Amniotic stem cell (primary cell): ENCODE results near the gene TMEM151B.
"Not testable (repeated sequence)": the region's sequence is repeated elsewhere in the genome, so short reads cannot be mapped to it uniquely, and the experiment has no call there.

Experiments
- DNase-seq: peaks from one replicate; lab custom pipeline; 2025; lab: John Stamatoyannopoulos, UW

The TMEM151B gene

DNA sequence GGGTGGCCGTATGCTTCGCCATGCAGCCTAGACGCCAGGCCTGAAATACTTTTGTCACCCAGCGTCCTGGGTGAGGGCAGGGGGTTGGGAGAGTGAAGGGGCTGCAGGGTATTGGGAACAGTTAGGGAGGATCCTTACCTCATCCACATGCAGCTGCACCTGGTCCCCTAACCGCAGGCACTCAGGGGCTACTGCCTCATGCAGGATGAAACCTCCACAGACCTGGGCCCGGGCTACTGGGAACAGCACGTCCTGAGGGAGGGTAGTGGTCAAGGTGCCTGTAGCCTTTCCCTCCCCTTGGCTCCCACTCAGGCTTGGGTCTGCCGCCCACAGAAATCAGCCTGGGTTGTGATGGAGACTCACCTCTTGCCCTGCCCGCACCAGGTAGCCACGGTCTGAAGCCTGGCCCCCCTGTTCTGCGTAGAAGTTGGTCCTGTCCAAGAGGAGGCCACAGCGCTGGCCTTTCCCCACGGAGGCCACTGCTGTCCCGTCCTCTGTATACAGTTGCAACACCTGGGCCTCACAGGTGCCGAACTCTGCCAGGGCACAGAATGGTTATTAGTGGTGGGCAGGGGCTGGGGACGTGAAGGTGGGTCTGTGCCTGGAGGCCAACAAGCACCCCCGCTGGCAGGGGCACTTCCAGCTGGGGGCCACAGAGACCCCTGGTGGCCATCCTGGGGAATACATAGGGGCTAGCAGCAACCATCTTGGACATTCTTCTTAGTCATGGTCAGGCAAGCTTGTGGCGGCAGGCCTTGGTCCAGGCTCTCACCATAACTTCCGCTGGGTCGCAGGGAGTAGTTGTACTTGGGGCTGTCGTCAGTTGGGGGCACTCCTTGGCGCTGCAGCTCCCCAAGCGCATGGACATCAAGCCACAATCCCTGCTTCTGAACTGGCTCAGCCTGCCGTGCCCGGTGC lies 34.3 kb downstream of the TMEM151B start:
- no peak for DNase-seq

DNA sequence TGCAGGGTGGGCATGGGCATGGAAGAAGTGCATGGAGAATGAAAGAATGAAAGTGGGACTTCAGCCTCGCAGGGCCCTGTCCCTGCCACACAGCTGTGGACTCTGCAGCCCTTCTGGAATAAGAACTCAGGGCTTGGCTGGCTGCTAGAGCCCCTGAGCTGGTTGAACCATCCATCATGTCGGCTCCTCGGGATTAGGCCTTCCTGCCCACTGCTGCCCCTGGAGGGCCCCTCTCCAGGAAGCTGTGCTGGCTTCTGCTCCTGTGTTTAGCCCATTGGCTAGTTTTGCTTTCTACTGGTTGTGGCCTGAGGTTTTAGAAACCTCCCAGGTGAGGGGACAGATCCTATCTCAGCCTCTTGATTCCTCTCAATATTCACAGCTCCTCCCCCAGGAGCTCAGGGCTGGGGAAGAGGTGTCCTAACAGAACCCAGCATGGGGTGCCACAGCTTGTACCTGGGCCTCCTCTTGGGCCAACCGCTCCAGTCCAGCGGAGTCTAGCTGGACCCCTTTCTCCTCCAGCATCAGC lies 35.0 kb downstream of the TMEM151B start:
- DNase-seq: no peak

DNA sequence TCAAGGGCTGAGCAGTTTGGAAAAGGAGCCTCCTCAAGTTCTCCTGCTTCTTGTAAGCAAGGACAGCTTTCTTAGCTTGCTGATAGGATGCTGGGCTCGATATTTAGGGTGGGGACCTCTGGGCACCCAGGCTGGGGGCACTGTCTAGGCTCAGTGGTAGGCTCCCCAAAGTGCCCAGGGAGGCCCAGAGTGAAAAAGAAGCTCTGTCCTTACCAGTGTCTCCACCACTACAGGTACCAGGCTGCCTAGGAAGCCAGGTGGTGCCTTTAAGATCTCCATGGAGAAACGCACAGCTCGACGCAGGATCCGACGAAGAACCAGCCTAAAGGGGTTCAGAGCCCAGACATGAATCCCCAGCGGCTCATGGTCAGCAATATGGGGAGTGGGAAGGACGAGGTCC lies 36.5 kb downstream of the TMEM151B start:
- no peak for DNase-seq

- no peak for DNase-seq
Observed at GRCh38 chr6:44307217-44307616, 37.0 kb downstream of the TMEM151B start.

GRCh38 chr6:44309092-44309491 lies 38.8 kb downstream of the TMEM151B start:
- DNase-seq: no peak

GRCh38 chr6:44309631-44310030 lies 39.4 kb downstream of the TMEM151B start:
- no peak for DNase-seq

- no peak for DNase-seq
Observed at GRCh38 chr6:44310241-44310640, 40.0 kb downstream of the TMEM151B start.

DNA sequence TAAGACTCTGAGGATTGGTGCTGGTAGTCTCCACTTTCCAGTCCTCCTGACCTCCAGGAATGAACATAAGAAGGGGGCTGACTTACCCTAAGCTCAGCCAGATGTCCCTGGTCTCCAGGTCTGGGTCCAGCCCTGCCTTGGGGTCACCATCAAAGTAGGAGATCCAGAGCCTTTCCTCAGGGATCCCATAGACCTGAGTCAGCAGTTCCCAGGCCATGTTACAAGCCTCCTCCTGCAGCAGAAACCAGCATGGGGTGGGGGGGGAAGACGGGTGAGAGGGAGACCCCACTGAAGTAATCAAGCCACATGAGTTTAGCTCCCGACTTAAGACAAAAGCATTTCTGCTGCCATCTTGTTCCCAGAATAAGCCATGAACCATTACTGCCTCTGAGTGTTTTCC lies 41.1 kb downstream of the TMEM151B start:
- DNase-seq: no peak

DNA sequence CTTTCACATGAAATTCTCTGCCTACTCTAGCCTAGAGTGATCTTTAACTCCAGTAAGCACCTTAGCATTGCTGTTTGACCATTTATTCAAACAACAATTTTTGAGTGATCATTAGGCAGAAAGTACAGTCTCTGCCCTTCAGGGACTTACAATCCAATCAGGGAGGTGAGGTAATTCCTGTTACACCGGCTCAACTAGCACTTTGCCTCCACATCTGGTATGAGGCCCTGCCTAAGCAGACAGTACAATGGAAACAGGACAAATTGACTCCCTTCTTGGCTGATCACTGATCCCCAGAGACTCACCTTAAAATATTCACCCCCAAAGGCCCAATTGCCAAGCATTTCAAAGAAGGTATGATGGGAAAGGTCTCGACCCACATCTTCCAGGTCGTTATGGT lies 41.5 kb downstream of the TMEM151B start:
- no peak for DNase-seq

- DNase-seq: peak; percentile 60
Observed at GRCh38 chr6:44312901-44313788, 42.9 kb downstream of the TMEM151B start, which contains the start of gene AARS2. Gene AARS2, minus strand, starts transcription at chr6:44313347. Its CDS starts 24 bp downstream, at chr6:44313323.

DNA sequence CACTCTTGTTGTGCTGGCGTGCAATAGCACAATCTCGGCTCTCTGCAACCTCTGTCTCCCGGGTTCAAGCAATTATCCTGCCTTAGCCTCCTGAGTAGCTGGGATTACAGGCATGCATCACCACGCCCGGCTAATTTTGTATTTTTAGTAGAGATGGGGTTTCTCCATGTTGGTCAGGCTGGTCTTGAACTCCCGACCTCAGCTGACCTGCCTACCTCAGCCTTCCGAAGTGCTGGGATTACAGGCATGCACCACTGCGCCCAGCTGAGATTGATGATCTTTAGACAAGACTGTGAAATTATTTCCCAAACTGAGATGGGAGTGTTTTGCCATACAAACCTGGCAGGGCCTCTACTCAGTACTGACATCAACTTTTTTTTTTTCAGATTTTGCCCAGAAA lies 44.4 kb downstream of the TMEM151B start:
- DNase-seq: not testable (repeated sequence)

DNA sequence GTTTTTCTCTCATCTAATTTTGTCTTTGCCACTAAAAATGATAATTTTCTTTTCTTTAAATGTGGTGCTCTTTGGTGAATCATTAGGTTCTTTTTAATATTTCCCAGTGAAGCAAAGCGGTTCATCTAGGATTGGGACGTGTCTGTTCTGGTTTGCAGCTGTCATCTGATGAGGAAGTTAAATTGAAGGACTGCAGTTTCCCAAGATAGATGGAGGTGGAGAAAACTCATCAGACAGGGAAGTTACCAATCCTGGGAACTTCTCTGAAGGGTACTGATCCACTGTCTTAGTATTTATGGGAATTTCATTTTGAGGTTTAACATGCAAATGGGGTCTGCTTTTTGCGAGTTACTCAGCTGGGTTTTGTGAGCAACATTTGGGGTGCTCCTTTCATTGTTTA lies 45.3 kb downstream of the TMEM151B start:
- DNase-seq: no peak

- DNase-seq: no peak
Observed at GRCh38 chr6:44315951-44316350, 45.7 kb downstream of the TMEM151B start.

DNA sequence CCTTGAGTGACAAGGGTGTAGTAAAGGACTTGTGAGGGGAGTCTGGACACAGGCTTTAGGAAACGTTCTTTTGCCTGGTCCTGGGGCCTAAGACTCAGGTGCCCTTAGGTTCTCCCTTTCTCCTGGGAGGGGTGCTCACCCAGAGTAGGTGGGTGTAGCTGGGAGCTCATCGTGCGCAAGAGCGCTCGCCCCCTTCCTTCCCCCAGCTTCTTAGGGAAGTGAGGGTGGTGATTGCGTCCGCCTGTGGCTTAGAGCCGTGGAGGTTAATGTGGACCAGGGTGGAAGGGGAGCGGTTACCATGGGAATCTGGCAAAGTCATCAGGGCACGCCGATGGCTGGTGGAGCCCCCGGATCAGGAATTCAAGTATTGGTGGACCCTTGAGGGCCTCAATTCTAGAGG lies 46.2 kb downstream of the TMEM151B start:
- no peak for DNase-seq

DNA sequence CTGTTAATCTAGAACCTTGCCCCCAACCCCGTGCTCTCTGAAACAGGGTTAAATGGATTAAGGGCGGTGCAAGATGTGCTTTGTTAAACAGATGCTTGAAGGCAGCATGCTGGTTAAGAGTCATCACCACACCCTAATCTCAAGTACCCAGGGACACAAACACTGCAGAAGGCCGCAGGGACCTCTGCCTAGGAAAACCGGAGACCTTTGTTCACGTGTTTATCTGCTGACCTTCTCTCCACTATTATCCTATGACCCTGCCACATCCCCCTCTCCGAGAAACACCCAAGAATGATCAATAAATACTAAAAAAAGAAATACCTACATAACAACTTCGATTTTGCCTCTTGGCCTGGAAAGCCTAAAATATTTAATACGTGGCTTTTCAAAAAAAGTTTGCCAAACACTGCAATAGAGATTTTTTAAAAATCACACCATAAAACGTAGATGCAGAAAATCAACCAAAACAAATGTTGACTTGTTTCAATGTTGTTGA lies 46.9 kb downstream of the TMEM151B start:
- DNase-seq: not testable (repeated sequence)

DNA sequence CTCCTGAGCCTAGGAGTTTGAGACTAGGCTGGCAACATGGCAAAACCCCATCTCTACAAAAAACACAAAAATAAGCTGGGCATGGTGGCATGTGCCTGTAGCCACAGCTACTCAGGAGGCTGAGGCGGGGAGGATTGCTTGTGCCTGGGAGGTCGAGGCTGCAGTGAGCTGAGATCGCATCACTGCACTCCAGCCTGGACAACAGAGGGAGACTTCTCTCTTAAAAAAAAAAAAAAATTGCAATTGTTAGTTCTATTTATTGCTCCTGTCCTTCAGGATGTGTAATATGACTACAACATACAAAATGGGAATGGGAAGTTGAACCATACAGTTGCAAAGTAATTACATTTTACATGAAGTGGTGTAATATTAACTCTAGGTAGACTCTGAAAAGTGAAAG lies 51.0 kb downstream of the TMEM151B start:
- DNase-seq: no peak

DNA sequence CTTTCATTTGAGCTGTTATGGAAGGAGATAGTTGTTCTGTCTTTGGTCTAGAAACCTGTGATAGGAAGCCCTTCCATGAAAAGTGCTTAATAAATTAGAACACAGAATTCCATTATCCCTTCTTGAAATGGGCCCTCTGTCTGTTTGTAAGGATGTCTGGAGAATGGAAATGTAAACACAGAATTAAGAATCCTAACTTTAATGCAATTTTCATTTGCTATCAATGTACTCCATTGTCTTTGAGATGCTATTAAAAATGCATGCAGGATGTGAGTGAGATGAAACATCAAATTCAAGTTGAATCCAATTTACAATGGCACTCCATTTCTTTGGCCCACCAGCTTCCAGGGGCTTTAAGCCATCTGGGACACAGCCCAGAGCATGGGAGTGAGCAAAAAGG lies 56.8 kb downstream of the TMEM151B start:
- no peak for DNase-seq

GRCh38 chr6:44327760-44328159 lies 57.5 kb downstream of the TMEM151B start:
- DNase-seq: no peak

- DNase-seq: not testable (repeated sequence)
Observed at GRCh38 chr6:44328203-44328602, 58.0 kb downstream of the TMEM151B start.

GRCh38 chr6:44329858-44330257 lies 59.6 kb downstream of the TMEM151B start:
- no peak for DNase-seq

- DNase-seq: no peak
Observed at GRCh38 chr6:44332585-44332984, 62.3 kb downstream of the TMEM151B start.

- DNase-seq: no peak
Observed at GRCh38 chr6:44333273-44333919, 63.1 kb downstream of the TMEM151B start.
